Esophagus muscularis mucosa (tissue), 4 donors: ENCODE measurements around the gene LSM10.

Source experiments
- EP300 ChIP-seq: sonication (generic); formaldehyde crosslinking; IDR thresholded peaks from one replicate; pipeline ENCODE4 v1.6.1; 2017; ENCODE audit warnings: antibody characterized with exemption
- POLR2A ChIP-seq: fragments of 450-650 bp; IDR thresholded peaks from one replicate; pipeline ENCODE4 v1.6.1; 2017; ENCODE audit warnings: antibody characterized with exemption, moderate library complexity, mild to moderate bottlenecking, low read depth
- POLR2AphosphoS5 ChIP-seq, 2 donors: sonication (generic); formaldehyde crosslinking; IDR thresholded peaks; one replicate each; pipeline ENCODE4 v1.6.1; 2017; ENCODE audit warnings: antibody characterized with exemption in 2 of 2
- TF ChIP-seq, protein P1 (sequence below), 3 experiments: fragments of 200-600 bp in 2 of 3; fragments of 450-650 bp in 1 of 3; sonication (generic) in 2 of 3; IDR thresholded peaks; one replicate each; pipeline ENCODE4 v1.5.1; 2017 to 2019; ENCODE audit warnings: antibody characterized with exemption in 3 of 3, mild to moderate bottlenecking in 2 of 3, moderate library complexity in 1 of 3

DNA sequence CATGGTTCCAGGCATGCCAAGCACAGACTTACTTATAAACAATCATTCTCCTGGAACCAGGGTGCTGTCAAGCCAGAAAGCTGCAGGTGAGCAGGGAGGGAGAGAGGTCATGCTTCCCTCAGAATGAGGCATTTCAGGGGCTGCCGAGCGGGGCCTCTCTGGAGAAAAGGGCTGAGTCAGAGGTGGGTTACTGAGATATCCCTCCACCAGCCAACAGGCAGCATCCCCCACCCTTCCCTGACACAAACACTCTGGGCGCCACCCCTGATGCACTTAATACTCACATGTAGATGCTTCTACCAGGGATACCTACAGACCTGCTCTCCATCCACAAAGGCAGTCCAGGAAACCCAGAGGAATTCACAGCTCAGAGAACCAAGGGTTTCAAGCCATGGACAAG is 25.1 kb downstream of the LSM10 start:
- TF ChIP-seq, protein P1, sequence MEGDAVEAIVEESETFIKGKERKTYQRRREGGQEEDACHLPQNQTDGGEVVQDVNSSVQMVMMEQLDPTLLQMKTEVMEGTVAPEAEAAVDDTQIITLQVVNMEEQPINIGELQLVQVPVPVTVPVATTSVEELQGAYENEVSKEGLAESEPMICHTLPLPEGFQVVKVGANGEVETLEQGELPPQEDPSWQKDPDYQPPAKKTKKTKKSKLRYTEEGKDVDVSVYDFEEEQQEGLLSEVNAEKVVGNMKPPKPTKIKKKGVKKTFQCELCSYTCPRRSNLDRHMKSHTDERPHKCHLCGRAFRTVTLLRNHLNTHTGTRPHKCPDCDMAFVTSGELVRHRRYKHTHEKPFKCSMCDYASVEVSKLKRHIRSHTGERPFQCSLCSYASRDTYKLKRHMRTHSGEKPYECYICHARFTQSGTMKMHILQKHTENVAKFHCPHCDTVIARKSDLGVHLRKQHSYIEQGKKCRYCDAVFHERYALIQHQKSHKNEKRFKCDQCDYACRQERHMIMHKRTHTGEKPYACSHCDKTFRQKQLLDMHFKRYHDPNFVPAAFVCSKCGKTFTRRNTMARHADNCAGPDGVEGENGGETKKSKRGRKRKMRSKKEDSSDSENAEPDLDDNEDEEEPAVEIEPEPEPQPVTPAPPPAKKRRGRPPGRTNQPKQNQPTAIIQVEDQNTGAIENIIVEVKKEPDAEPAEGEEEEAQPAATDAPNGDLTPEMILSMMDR (IDR thresholded peaks at IDR 0.05) = no peak
- TF ChIP-seq POLR2A = no peak
- TF ChIP-seq POLR2AphosphoS5 (IDR thresholded peaks at IDR 0.05) = no peak
- no peak for TF ChIP-seq EP300
